Bronchial epithelial cell (primary cell): Measurements from ENCODE around the gene TSC2. TPM values are rescaled to one million over a fixed set of nuclear protein-coding genes. Genes with fewer than 3 reads are reported as not detected.

Experiments used
- DNase-seq: peaks from one replicate; pipeline ENCODE4 v3.0.0-alpha.2; 2010; ENCODE audit warnings: low read depth
- FAIRE-seq: peaks from 2 replicates; lab custom pipeline; 2011; peaks lifted over from hg19 to GRCh38; lab: Jason Lieb, UNC
- H3K27me3 ChIP-seq: 2 replicates; pipeline ENCODE4 v1.5.1; 2011; ENCODE audit warnings: low read length; ENCODE audit not compliant: control insufficient read depth, insufficient read depth
- H3K36me3 ChIP-seq: 2 replicates; pipeline ENCODE4 v1.5.1; 2011; ENCODE audit warnings: low read length; ENCODE audit not compliant: control insufficient read depth, insufficient read depth
- H3K4me3 ChIP-seq: 2 replicates; pipeline ENCODE4 v1.5.1; 2011; ENCODE audit warnings: mild to moderate bottlenecking, low read depth, low read length, control low read depth
- total RNA-seq: library from RNA; depleted of rRNA; stranded (reverse); fragments of >200 nt; gene quantifications from 2 replicates; pipeline ENCODE4 v1.2.1, GENCODE V29; 2014
- TF ChIP-seq, protein P1 (sequence below): IDR thresholded peaks from 2 replicates; pipeline ENCODE4 v1.5.1; 2011; ENCODE audit warnings: mild to moderate bottlenecking, moderate library complexity, low read length, control low read depth, inconsistent platforms; ENCODE audit not compliant: insufficient read depth, severe bottlenecking

Gene TSC2
- total RNA-seq, 1 donor from 2014 or later = 25.0 TPM

DNA sequence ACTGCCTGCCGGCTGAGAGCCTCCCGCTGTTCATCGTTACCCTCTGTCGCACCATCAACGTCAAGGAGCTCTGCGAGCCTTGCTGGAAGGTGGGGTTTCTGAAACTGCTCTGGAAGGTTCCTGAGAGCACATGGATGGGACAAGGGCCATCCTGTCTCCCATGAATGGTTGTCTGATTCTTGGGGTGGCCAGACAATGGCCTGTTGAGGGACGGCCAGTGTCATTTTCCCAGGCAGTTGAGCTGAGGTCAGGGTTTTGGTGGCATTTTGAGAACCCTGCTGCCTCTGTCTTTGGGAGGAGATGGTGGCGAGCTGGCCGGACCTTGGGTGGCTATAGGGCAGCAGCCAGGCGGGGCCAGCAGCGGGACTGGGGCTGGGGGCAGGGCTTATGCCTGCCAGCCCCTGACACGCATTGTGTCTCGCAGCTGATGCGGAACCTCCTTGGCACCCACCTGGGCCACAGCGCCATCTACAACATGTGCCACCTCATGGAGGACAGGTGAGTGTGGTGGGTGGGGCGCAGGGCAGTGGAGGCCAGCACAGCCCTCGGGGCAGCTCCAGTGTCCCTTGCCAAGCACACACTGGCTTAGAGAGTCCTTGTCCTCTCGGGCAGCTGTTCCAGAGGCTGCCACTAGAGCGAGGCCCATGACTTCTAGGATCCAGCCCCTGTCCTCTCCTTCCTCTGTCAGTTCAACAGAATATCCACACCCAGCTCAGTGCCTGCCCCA lies 9.1 kb downstream of the TSC2 start:
- H3K27me3 ChIP-seq = no peaks in the 10 kb centered on the region
- peaks cover 27% of the 10 kb centered on the region for H3K36me3 ChIP-seq
- H3K4me3 ChIP-seq = no peak overlapping the region
- no peak for DNase-seq
- TF ChIP-seq, protein P1, sequence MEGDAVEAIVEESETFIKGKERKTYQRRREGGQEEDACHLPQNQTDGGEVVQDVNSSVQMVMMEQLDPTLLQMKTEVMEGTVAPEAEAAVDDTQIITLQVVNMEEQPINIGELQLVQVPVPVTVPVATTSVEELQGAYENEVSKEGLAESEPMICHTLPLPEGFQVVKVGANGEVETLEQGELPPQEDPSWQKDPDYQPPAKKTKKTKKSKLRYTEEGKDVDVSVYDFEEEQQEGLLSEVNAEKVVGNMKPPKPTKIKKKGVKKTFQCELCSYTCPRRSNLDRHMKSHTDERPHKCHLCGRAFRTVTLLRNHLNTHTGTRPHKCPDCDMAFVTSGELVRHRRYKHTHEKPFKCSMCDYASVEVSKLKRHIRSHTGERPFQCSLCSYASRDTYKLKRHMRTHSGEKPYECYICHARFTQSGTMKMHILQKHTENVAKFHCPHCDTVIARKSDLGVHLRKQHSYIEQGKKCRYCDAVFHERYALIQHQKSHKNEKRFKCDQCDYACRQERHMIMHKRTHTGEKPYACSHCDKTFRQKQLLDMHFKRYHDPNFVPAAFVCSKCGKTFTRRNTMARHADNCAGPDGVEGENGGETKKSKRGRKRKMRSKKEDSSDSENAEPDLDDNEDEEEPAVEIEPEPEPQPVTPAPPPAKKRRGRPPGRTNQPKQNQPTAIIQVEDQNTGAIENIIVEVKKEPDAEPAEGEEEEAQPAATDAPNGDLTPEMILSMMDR = peak; percentile 28
- no peak for FAIRE-seq

GRCh38 chr16:2057438-2057837 lies 9.7 kb downstream of the TSC2 start:
- Histone ChIP-seq H3K36me3 (peaks cover 29% of the 10 kb centered on the region), H3K4me3 (no peak overlapping the region), H3K27me3 (no peaks in the 10 kb centered on the region)
- DNase-seq = no peak
- no peak for FAIRE-seq
- TF ChIP-seq, protein P1 = no peak

- TF ChIP-seq, protein P1 = no peak
- no peak for DNase-seq
- Histone ChIP-seq H3K4me3 (no peak overlapping the region), H3K27me3 (no peaks in the 10 kb centered on the region), H3K36me3 (peaks cover 25% of the 10 kb centered on the region)
- FAIRE-seq = no peak
Measured at GRCh38 chr16:2058420-2058819, 10.6 kb downstream of the TSC2 start.

DNA sequence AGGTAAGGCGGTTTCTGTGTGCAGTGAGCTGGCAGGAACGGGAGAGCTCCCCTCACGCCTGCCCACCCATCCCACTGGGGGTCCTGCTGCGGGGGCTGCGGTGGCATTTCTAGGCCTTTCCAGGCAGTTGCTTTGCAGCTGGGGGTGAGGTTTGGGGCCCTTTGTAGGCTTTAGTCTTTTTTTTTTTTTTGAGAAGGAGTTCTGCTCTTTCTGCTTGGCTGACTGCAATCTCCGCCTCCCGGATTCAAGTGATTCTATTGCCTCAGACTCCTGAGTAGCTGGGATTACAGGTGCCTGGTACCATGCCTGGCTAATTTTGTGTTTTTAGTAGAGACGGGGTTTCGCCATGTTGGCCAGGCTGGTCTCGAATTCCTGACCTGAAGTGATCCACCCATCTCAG lies 11.1 kb downstream of the TSC2 start:
- no peak for FAIRE-seq
- no peak for DNase-seq
- Histone ChIP-seq H3K36me3 (peaks cover 21% of the 10 kb centered on the region), H3K4me3 (no peak overlapping the region), H3K27me3 (no peaks in the 10 kb centered on the region)
- TF ChIP-seq, protein P1 = no peak

DNA sequence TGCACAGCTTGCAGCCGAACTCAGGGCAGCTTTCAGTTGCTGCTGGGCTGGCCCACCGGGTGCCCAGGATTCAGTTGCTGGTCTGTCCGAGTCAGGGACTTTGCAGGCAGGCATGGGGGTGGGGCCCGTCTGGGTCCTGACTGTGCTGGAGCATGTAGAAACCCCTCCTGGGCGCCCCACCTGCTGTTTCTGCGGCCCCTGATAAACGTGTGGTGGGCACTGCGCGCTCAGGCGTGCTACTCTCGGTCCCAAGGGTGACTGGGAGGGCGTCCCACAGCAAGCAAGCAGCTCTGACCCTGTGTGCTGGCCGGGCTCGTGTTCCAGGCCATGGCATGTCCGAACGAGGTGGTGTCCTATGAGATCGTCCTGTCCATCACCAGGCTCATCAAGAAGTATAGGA lies 12.6 kb downstream of the TSC2 start:
- no peak for FAIRE-seq
- H3K4me3 ChIP-seq = no peak overlapping the region
- H3K27me3 ChIP-seq = no peaks in the 10 kb centered on the region
- H3K36me3 ChIP-seq = peaks cover 20% of the 10 kb centered on the region
- TF ChIP-seq, protein P1 = no peak
- DNase-seq = no peak

- TF ChIP-seq, protein P1 = no peak
- H3K27me3 ChIP-seq = no peaks in the 10 kb centered on the region
- no peak overlapping the region for H3K4me3 ChIP-seq
- FAIRE-seq (no peak), DNase-seq (no peak)
- H3K36me3 ChIP-seq = peaks cover 22% of the 10 kb centered on the region
Measured at GRCh38 chr16:2061023-2061422, 13.2 kb downstream of the TSC2 start.
